Measurements from ENCODE around the gene ZNF672.
"Not testable (repeated sequence)": the region's sequence is repeated elsewhere in the genome, so short reads cannot be mapped to it uniquely, and the experiment has no call there.

Gene ZNF672

DNA sequence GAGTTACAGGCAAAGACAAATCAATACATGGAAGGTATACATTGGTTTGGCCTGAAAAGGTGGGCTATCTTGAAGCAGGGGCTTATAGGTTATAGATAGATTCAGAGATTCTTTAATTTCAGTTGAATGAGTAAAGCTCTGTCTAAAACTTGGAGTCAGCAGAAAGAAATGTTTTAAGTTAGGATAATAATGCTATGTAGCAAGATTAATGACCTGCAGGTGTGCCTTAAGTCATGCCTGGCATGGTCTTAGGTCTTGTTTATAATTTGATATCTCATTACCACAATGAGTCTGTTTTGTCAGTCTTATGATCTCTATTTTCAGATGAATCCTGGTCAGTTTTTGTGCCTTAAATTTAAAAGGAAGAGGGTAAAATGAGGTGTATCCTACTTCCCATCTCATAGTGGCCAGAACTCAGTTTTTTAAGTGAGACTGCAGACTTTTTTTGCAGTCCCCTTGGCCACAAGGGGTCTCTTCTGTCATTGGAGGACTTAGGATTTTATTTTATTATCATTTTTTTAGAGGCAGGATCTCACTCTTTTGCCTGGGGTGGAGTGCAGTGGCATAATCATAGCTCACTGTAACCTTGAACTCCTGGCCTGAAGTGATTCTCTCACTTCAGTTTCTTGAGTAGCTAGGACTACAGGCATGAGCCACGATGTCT is 46.7 kb downstream of the ZNF672 start:
- no peak for DNase-seq

- DNase-seq = no peak
Observed at GRCh38 chr1:248885646-248886045, 47.6 kb downstream of the ZNF672 start.

- peak in 2 of 58 donors; percentile 2 to 8 for DNase-seq
Observed at GRCh38 chr1:248886237-248886895, 48.3 kb downstream of the ZNF672 start.

DNA sequence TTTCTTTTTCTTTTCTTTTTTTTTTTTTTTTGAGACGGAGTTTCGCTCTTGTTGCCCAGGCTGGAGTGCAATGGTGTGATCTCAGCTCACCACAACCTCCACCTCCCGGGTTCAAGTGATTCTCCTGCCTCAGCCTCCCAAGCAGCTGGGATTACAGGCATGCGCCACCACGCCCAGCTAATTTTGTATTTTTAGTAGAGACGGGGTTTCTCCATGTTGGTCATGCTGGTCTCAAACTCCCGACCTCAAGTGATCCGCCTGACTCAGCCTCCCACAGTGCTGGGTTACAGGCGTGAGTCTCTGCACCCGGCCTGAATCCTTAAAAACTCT is 51.9 kb downstream of the ZNF672 start:
- not testable (repeated sequence) for DNase-seq

DNA sequence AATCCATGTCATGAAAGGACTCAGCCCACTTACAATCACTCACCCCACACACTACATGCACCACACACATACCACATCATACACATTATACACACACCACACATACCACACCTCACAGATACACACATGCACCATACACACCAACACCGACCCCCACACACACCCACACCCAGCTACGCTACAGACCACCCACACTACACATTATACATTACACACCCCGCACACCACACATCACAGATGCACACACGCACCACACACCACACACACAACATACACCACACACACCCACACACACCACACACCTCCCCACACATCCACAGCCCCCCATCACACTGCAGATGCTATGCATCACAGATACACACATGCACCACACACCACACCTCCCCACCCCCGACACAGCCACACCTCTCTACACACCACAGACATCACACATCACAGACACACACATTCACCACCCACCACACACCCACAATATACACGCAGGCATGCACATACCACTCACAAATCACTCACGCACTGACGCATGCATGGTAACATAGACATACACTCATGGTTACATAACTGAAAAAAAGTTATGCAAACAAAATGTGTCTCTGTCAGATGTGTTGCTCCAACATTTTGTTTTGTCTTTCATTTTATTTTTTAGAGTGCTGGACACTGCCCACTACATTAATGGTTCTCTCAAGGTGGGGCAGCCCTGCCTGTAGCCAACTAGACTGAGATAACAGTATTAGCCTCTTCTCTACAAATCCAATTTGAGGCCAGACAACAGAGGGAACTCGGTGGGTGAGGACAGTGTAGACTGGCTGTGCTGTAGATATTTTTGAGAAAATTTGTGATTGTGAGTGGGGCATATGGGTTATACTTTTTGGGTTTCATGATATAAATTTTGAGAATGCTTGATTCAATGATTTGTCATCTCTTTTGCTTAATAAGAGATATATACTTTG is 52.8 kb downstream of the ZNF672 start:
- no peak for DNase-seq

GRCh38 chr1:248891758-248892157 is 53.7 kb downstream of the ZNF672 start:
- DNase-seq = no peak

- no peak for DNase-seq
Observed at GRCh38 chr1:248892590-248892989, 54.6 kb downstream of the ZNF672 start.

DNA sequence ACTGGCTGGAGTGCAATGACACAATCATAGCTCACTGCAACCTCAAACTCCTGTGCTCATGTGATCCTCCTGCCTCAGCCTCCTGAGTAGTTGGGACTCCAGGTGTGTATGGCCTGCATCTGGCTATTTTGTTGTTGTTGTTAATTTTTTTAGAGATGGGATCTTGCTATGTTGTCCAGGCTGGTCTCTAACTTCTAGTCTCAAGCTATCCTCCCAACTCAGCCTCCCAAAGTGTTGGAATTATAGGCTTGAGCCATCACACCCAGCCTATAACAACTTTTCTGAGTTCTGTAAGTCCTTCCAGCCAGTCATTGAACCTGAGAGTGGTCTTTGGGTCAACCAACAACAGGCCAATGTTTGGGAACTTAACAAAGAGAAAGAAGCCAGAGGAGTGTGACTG is 56.8 kb downstream of the ZNF672 start:
- DNase-seq = no peak

- DNase-seq = no peak
Observed at GRCh38 chr1:248897412-248898337, 59.7 kb downstream of the ZNF672 start.

Measured in anterior cingulate cortex (tissue), 58 donors.